Esophagus muscularis mucosa (tissue), 4 donors: ENCODE measurements around the gene GPR158. TPM values are rescaled to one million over a fixed set of nuclear protein-coding genes. Genes with fewer than 3 reads are reported as not detected.

Source experiments
- DNase-seq: peaks from one replicate; pipeline ENCODE4 v3.0.0-alpha.2; 2017; ENCODE audit errors: extremely low spot score
- H3K27ac ChIP-seq, 4 donors: fragments of 200-600 bp; sonication (generic); replicated peaks in 1 of 4; 1 replicate in 3 of 4; 2 replicates in 1 of 4; pipeline ENCODE4 v1.5.1; 2016 to 2019; ENCODE audit warnings: mild to moderate bottlenecking in 1 of 4
- H3K27me3 ChIP-seq, 4 donors: fragments of 200-600 bp; sonication (generic); one replicate each; pipeline versions ENCODE4 v1.5.1 to v1.6.0; 2016 to 2019
- H3K36me3 ChIP-seq, 4 donors: fragments of 200-600 bp; sonication (generic); one replicate each; pipeline ENCODE4 v1.5.1; 2016 to 2019
- H3K4me1 ChIP-seq, 4 donors: fragments of 200-600 bp; sonication (generic); one replicate each; pipeline ENCODE4 v1.5.1; 2016 to 2019
- H3K4me3 ChIP-seq, 4 donors: fragments of 200-600 bp; sonication (generic); 1 replicate in 2 of 4; 2 replicates in 2 of 4; pipeline ENCODE4 v1.5.1; 2016 to 2019; ENCODE audit warnings: mild to moderate bottlenecking in 4 of 4, moderate library complexity in 1 of 4
- H3K9me3 ChIP-seq, 4 donors: fragments of 200-600 bp; sonication (generic); 1 replicate in 3 of 4; 2 replicates in 1 of 4; pipeline ENCODE4 v1.5.1; 2016 to 2019
- CTCF ChIP-seq, 3 experiments: fragments of 200-600 bp in 2 of 3; fragments of 450-650 bp in 1 of 3; sonication (generic) in 2 of 3; IDR thresholded peaks; one replicate each; pipeline ENCODE4 v1.5.1; 2017 to 2019; ENCODE audit warnings: antibody characterized with exemption in 3 of 3, mild to moderate bottlenecking in 2 of 3, moderate library complexity in 1 of 3
- EP300 ChIP-seq: sonication (generic); formaldehyde crosslinking; IDR thresholded peaks from one replicate; pipeline ENCODE4 v1.6.1; 2017; ENCODE audit warnings: antibody characterized with exemption
- POLR2A ChIP-seq: fragments of 450-650 bp; IDR thresholded peaks from one replicate; pipeline ENCODE4 v1.6.1; 2017; ENCODE audit warnings: antibody characterized with exemption, moderate library complexity, mild to moderate bottlenecking, low read depth
- POLR2AphosphoS5 ChIP-seq, 2 donors: sonication (generic); formaldehyde crosslinking; IDR thresholded peaks; one replicate each; pipeline ENCODE4 v1.6.1; 2017; ENCODE audit warnings: antibody characterized with exemption in 2 of 2
- WGBS: methylation state at CpG from one replicate; pipeline ENCODE4 v1.1.5; 2018; 5-methylcytosine and 5-hydroxymethylcytosine counted together
- intact Hi-C: fragments of 100-400 bp; cut with DNase I; formaldehyde crosslinking; loops from one replicate; pipeline ENCODE4 v1.15.1; 2023
- total RNA-seq, 4 donors: library from RNA; depleted of rRNA; stranded (reverse); fragments of >200 nt; gene quantifications; one replicate each; pipeline versions ENCODE4 v1.1.0 to v1.2.1, GENCODE V29; 2016

Gene GPR158
- total RNA-seq, 4 donors from 2014 or later: under 0.01 to 0.50 (median 0.13) TPM

- no peaks in the 10 kb centered on the region for H3K27me3 ChIP-seq
- WGBS: 88% methylated on average over 20 of the region's 20 CpGs
- no peak for TF ChIP-seq EP300
- no peak for DNase-seq
- H3K4me1 ChIP-seq: no peaks in the 10 kb centered on the region
- H3K9me3 ChIP-seq: peaks cover 0 to 2% (median 0%) of the 10 kb centered on the region in 4 donors
- intact Hi-C loops: no loop called here
- H3K27ac ChIP-seq: no peak overlapping the region
- no peaks in the 10 kb centered on the region for H3K36me3 ChIP-seq
- no peak overlapping the region for H3K4me3 ChIP-seq
These were observed 291.0 kb downstream of the GPR158 start for GRCh38 chr10:25465582-25466372.

DNA sequence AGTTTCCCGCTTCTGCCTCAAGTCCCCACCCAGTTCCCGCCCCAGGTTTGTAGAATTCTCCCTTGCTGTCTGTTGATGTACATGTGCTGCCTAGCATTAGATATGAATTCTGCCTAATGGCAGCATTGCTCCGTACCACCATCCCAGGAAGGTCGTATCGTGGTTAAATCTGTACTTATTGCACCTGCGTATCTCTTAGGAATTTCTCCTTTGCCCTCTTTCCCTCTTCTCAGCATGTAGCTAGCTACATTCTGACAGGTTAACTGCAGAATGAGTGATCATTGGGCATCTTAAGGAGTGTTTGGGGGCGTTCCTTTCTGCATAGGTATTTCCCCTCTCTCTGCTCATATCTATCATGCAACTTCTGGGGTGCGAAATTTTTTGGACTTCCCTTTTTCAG, 293.1 kb downstream of the GPR158 start:
- 73% methylated on average over 8 of the region's 8 CpGs for WGBS
- H3K4me3 ChIP-seq: no peak overlapping the region
- no peak for DNase-seq
- TF ChIP-seq CTCF (IDR thresholded peaks at IDR 0.05) (no peak), POLR2AphosphoS5 (IDR thresholded peaks at IDR 0.05) (no peak), POLR2A (no peak), EP300 (no peak)
- H3K27me3 ChIP-seq: no peaks in the 10 kb centered on the region
- H3K4me1 ChIP-seq: no peaks in the 10 kb centered on the region
- H3K27ac ChIP-seq: no peak overlapping the region
- intact Hi-C loops: no loop called here
- H3K36me3 ChIP-seq: no peaks in the 10 kb centered on the region
- peaks cover 0 to 6% (median 0%) of the 10 kb centered on the region in 4 donors for H3K9me3 ChIP-seq

DNA sequence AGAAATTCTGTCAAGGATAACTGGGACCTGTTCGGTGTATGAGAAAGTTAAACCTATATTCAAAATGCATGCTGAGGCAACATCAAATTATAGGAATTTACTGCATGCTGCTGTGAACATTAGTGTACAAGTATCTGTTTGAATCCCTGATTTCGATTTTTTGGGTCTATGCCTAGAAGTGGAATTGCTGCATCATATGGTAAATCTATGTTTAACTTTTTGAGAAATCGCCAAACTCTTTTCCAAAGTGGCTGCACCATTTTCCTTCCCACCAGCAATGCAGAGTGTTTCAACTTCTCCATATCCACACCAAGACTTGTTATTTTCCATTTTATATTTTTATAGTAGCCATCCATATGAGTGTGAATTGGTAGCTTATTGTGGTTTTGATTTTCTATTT, 306.7 kb downstream of the GPR158 start:
- intact Hi-C loops: no loop called here
- Histone ChIP-seq H3K9me3 (peaks cover 0 to 8% (median 0%) of the 10 kb centered on the region in 4 donors), H3K27me3 (no peaks in the 10 kb centered on the region), H3K36me3 (no peaks in the 10 kb centered on the region), H3K27ac (no peak overlapping the region), H3K4me3 (no peak overlapping the region), H3K4me1 (no peaks in the 10 kb centered on the region)
- no peak for DNase-seq
- 87% methylated on average over 3 of the region's 3 CpGs for WGBS
- no peak for TF ChIP-seq POLR2A
- TF ChIP-seq CTCF (IDR thresholded peaks at IDR 0.05): no peak
- TF ChIP-seq EP300: no peak
- no peak for TF ChIP-seq POLR2AphosphoS5 (IDR thresholded peaks at IDR 0.05)

DNA sequence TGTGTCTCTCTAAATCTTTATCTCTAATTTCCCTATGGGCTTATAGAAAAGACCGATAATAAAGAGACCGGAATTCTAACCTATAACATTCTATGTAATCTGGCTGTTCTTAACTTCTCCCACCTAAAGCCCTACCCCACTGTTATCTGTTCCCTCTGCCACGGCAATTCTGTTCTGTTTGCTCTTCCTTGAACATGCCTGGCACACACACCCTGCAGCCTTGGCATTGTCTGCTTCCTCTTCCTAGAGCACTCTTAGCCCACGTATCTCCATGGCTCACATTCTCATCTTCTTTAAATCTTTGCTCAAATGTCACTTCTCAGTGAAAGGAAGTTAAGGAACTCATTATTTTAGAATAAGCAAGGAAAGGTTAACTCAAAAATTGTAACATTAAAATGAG, 309.2 kb downstream of the GPR158 start:
- H3K27ac ChIP-seq: no peak overlapping the region
- peaks cover 0 to 8% (median 0%) of the 10 kb centered on the region in 4 donors for H3K9me3 ChIP-seq
- DNase-seq: no peak
- TF ChIP-seq POLR2A (no peak), EP300 (no peak), CTCF (IDR thresholded peaks at IDR 0.05) (no peak), POLR2AphosphoS5 (IDR thresholded peaks at IDR 0.05) (no peak)
- H3K4me3 ChIP-seq: no peak overlapping the region
- H3K27me3 ChIP-seq: no peaks in the 10 kb centered on the region
- H3K4me1 ChIP-seq: no peaks in the 10 kb centered on the region
- intact Hi-C loops: no loop called here
- no peaks in the 10 kb centered on the region for H3K36me3 ChIP-seq
- 81% methylated on average over 4 of the region's 4 CpGs for WGBS

DNA sequence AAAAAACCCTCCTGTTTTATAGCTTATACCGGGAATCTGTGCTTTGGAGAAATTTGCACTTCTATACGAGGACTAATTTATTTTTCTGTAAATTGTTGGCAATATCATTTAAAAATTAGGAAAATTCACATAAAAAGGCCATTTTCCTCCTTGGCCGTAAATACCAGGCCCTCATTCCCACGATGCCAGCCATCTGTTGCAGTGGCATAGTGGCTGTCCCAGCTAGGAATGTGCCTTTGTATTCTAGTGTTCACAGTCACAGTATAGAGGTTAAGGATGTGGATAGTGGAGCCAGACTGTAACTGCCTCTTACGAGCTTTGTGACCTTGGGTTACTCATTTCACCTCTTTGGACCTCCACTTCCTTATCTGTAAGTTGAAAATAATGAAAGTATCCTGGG, 312.5 kb downstream of the GPR158 start:
- intact Hi-C loops: no loop called here
- Histone ChIP-seq H3K9me3 (peaks cover 0 to 8% (median 0%) of the 10 kb centered on the region in 4 donors), H3K27ac (no peak overlapping the region), H3K4me1 (no peaks in the 10 kb centered on the region), H3K36me3 (no peaks in the 10 kb centered on the region), H3K27me3 (no peaks in the 10 kb centered on the region), H3K4me3 (no peak overlapping the region)
- DNase-seq: no peak
- TF ChIP-seq POLR2A: no peak
- no peak for TF ChIP-seq EP300
- no peak for TF ChIP-seq CTCF (IDR thresholded peaks at IDR 0.05)
- TF ChIP-seq POLR2AphosphoS5 (IDR thresholded peaks at IDR 0.05): no peak
- 90% methylated on average over 5 of the region's 5 CpGs for WGBS
